Endothelial cell of umbilical vein (primary cell): Measurements from ENCODE around the gene BRI3. TPM values are rescaled to one million over a fixed set of nuclear protein-coding genes. Genes with fewer than 3 reads are reported as not detected.

ENCODE experiments used
- BruUV-seq: library from RNA; stranded (reverse); fragments of 400-500 nt; replicated peaks from 2 replicates; lab custom pipeline; 2021; lab: Mats Ljungman, UMichigan
- CTCF ChIA-PET: fragments of 300-600, 350-600 bp; sonication (Branson Sonifier 250); formaldehyde crosslinking; loops from one replicate; lab custom pipeline; 2021; ENCODE audit warnings: antibody characterized with exemption, inconsistent platforms; lab: Charles Lee
- POLR2A ChIA-PET: fragments of 300-600, 350-600 bp; sonication (Branson Sonifier 250); formaldehyde crosslinking; loops from one replicate; lab custom pipeline; 2021; ENCODE audit warnings: antibody characterized with exemption, inconsistent platforms; lab: Charles Lee
- DNase-seq: peaks from one replicate; pipeline ENCODE4 v3.0.0-alpha.2; 2011; ENCODE audit warnings: low read depth, low spot score
- FAIRE-seq: peaks from 2 replicates; lab custom pipeline; 2011; peaks lifted over from hg19 to GRCh38; lab: Jason Lieb, UNC
- H2AFZ ChIP-seq: 2 replicates; pipeline ENCODE4 v1.6.0; 2012; ENCODE audit warnings: low read depth, low read length, control low read depth, inconsistent platforms
- H3K27ac ChIP-seq: 2 replicates; pipeline ENCODE4 v1.5.1; 2011; ENCODE audit warnings: low read depth, mild to moderate bottlenecking, control low read depth, low read length, moderate library complexity; ENCODE audit not compliant: insufficient read depth
- H3K27me3 ChIP-seq, 2 experiments: 2 replicates each; pipeline versions ENCODE4 v1.6.0 to v1.6.1; 2011; ENCODE audit warnings: low read length in 2 of 2, mixed read lengths in 1 of 2; ENCODE audit not compliant: control insufficient read depth in 2 of 2, insufficient read depth in 2 of 2
- H3K36me3 ChIP-seq, 2 experiments: 2 replicates in 1 of 2; 3 replicates in 1 of 2; pipeline ENCODE4 v1.5.1; 2011; ENCODE audit warnings: low read length in 2 of 2, mild to moderate bottlenecking in 1 of 2, moderate library complexity in 1 of 2; ENCODE audit not compliant: control insufficient read depth in 2 of 2, insufficient read depth in 2 of 2; ENCODE audit errors: extremely low read depth in 1 of 2
- H3K4me1 ChIP-seq: 3 replicates; pipeline ENCODE4 v1.5.1; 2011; ENCODE audit warnings: mild to moderate bottlenecking, low read length; ENCODE audit not compliant: control insufficient read depth, insufficient read depth; ENCODE audit errors: extremely low read depth
- H3K4me2 ChIP-seq: 2 replicates; pipeline ENCODE4 v1.6.1; 2011; ENCODE audit warnings: low read length, control low read depth, mixed read lengths; ENCODE audit not compliant: insufficient read depth
- H3K4me3 ChIP-seq, 3 experiments: fragments of 200-600 bp in 1 of 3; sonication (generic), shearing (Covaris generic) in 1 of 3; replicated peaks in 1 of 3; 2 replicates each; pipeline ENCODE4 v1.5.1; 2011 to 2016; ENCODE audit warnings: control low read depth in 3 of 3, low read length in 3 of 3, mild to moderate bottlenecking in 2 of 3, inconsistent platforms in 1 of 3, low read depth in 1 of 3, moderate library complexity in 1 of 3; ENCODE audit not compliant: insufficient read depth in 1 of 3
- H3K79me2 ChIP-seq: 2 replicates; pipeline ENCODE4 v1.6.0; 2012; ENCODE audit warnings: low read length, inconsistent platforms; ENCODE audit not compliant: control insufficient read depth, insufficient read depth
- H3K9ac ChIP-seq: replicated peaks from 2 replicates; pipeline ENCODE3; 2011; ENCODE audit warnings: low read length, control low read depth; ENCODE audit not compliant: insufficient read depth; ENCODE audit errors: extremely low read depth
- H3K9me1 ChIP-seq: replicated peaks from 3 replicates; pipeline ENCODE4 v1.6.0; 2011; ENCODE audit warnings: mild to moderate bottlenecking, low read length; ENCODE audit not compliant: control insufficient read depth, insufficient read depth; ENCODE audit errors: extremely low read depth
- H3K9me3 ChIP-seq: replicated peaks from 2 replicates; pipeline ENCODE4 v1.5.1; 2012; ENCODE audit warnings: low read length, inconsistent platforms; ENCODE audit not compliant: control insufficient read depth, insufficient read depth
- H4K20me1 ChIP-seq: replicated peaks from 2 replicates; pipeline ENCODE3; 2011; ENCODE audit warnings: mild to moderate bottlenecking, low read length; ENCODE audit not compliant: control insufficient read depth, insufficient read depth; ENCODE audit errors: extremely low read depth
- CTCF ChIP-seq, 2 donors: IDR thresholded peaks; 1 replicate in 1 of 2; 2 replicates in 1 of 2; pipeline ENCODE4 v1.5.1; 2011; ENCODE audit warnings: low read length in 2 of 2, mild to moderate bottlenecking in 2 of 2, moderate library complexity in 2 of 2, control low read depth in 1 of 2, inconsistent platforms in 1 of 2, low read depth in 1 of 2; ENCODE audit not compliant: insufficient read depth in 1 of 2; ENCODE audit errors: extremely low read depth in 1 of 2
- EZH2 ChIP-seq: IDR thresholded peaks from 2 replicates; pipeline ENCODE4 v1.6.1; 2012; ENCODE audit warnings: borderline replicate concordance, low read depth, mild to moderate bottlenecking, moderate library complexity, low read length, inconsistent platforms; ENCODE audit not compliant: severe bottlenecking
- FOS ChIP-seq: IDR thresholded peaks from 2 replicates; pipeline ENCODE4 v1.6.1; 2011; ENCODE audit warnings: mild to moderate bottlenecking, low read length, moderate library complexity, borderline replicate concordance; ENCODE audit not compliant: insufficient read depth
- GATA2 ChIP-seq: IDR thresholded peaks from 2 replicates; pipeline ENCODE4 v1.7.0; 2011; ENCODE audit warnings: low read depth, mild to moderate bottlenecking, moderate library complexity, mixed read lengths, low read length; ENCODE audit not compliant: insufficient read length, insufficient read depth
- JUN ChIP-seq: IDR thresholded peaks from 2 replicates; pipeline ENCODE4 v1.6.1; 2011; ENCODE audit warnings: borderline replicate concordance, low read depth; ENCODE audit not compliant: insufficient read length, insufficient read depth
- MAX ChIP-seq: IDR thresholded peaks from 2 replicates; pipeline ENCODE4 v1.6.1; 2011; ENCODE audit not compliant: insufficient read depth, insufficient read length
- MYC ChIP-seq: IDR thresholded peaks from one replicate; pipeline ENCODE4 v1.6.1; 2011; ENCODE audit warnings: mild to moderate bottlenecking, low read depth, low read length
- POLR2A ChIP-seq: IDR thresholded peaks from 2 replicates; pipeline ENCODE4 v1.6.1; 2012; ENCODE audit warnings: low read depth, mild to moderate bottlenecking, control low read depth, low read length
- POLR2AphosphoS5 ChIP-seq: IDR thresholded peaks from 2 replicates; pipeline ENCODE4 v1.6.1; 2012; ENCODE audit warnings: low read depth, mild to moderate bottlenecking, control low read depth, low read length, moderate library complexity; ENCODE audit not compliant: insufficient read depth
- dilution Hi-C: fragments of 300-500 bp; cut with MboI; formaldehyde crosslinking; loops from one replicate; pipeline ENCODE4 v1.15.0; 2019; ENCODE audit warnings: low sequenced_read_pairs; ENCODE audit not compliant: extremely low pct_ligation_motif_present
- intact Hi-C: fragments of 100-400 bp; cut with micrococcal nuclease; formaldehyde crosslinking; loops from one replicate; pipeline ENCODE4 v1.10.0; 2022
- polyA plus RNA-seq, 4 experiments: library from polyadenylated mRNA; depleted of rRNA in 3 of 4; stranded (reverse) in 3 of 4; unstranded in 1 of 4; fragments of >200 nt; gene quantifications; 2 replicates each; pipeline versions ENCODE4 v1.2.1 to v1.2.3, GENCODE V29; 2011 to 2012; ENCODE audit warnings: missing spikeins in 1 of 4
- total RNA-seq: library from RNA; stranded (reverse); gene quantifications from 2 replicates; pipeline ENCODE4 v1.2.3, GENCODE V29; 2021

BRI3 gene
- total and polyA plus RNA-seq, 2 donors (not counting 3 experiments of a cell fraction or from before 2014, with no cell fraction given): 214 to 317 TPM

- Histone ChIP-seq H3K9me3 (no peaks in the 10 kb centered on the region), H3K27me3 (no peaks in the 10 kb centered on the region), H2AFZ (no peak overlapping the region), H3K9ac (no peak overlapping the region), H3K4me2 (no peak overlapping the region), H3K79me2 (peaks cover 9% of the 10 kb centered on the region), H3K36me3 (peaks cover 8 to 27% of the 10 kb centered on the region in 2 experiments), H4K20me1 (no peaks in the 10 kb centered on the region), H3K27ac (no peak overlapping the region), H3K4me3 (no peak overlapping the region), H3K9me1 (no peaks in the 10 kb centered on the region), H3K4me1 (peaks cover 12% of the 10 kb centered on the region)
- ChIA-PET POLR2A (no interaction called here), CTCF (interaction anchor here (1.0 to 1.1 kb wide), 2 partner anchors 24 to 221 kb away, joined by 3 to 4 read pairs; no protein-coding TSS in a partner anchor)
- no TSS peak for BruUV-seq
- intact Hi-C loops (no loop called here), dilution Hi-C loops (no loop called here)
- no peak for TF ChIP-seq POLR2AphosphoS5
- TF ChIP-seq EZH2: no peak
- TF ChIP-seq CTCF (IDR thresholded peaks at IDR 0.05; ENCODE audit: extremely low read depth in 1 of 2, insufficient read depth in 1 of 2, low read depth in 1 of 2, low read length in 2 of 2): no peak
- no peak for TF ChIP-seq FOS
- TF ChIP-seq POLR2A: no peak
- TF ChIP-seq MYC: no peak
- TF ChIP-seq GATA2: no peak
- no peak for TF ChIP-seq JUN
- no peak for TF ChIP-seq MAX
- FAIRE-seq (no peak), DNase-seq (no peak)
Observed at GRCh38 chr7:98242342-98242741, 39.1 kb upstream of the BRI3 start.
